ENCODE results near the gene RPL6. TPM values are rescaled to one million over a fixed set of nuclear protein-coding genes. Genes with fewer than 3 reads are reported as not detected.

RPL6 gene
- total RNA-seq, 2 experiments from 2014 or later = 911 to 941 TPM

GRCh38 chr12:112382866-112383265 is 26.5 kb downstream of the RPL6 start:
- Mint-ChIP-seq H3K4me1 (peaks cover 33% of the 10 kb centered on the region), H3K27ac (peak overlapping the region; percentile 70), H3K27me3 (no peaks in the 10 kb centered on the region), H3K36me3 (ENCODE audit: low read depth) (peaks cover 3% of the 10 kb centered on the region), H3K9me3 (no peaks in the 10 kb centered on the region), H3K4me3 (peak overlapping the region; percentile 85)
- ChIA-PET POLR2A (no interaction called here), CTCF (no interaction called here)
- DNase-seq = no peak

DNA sequence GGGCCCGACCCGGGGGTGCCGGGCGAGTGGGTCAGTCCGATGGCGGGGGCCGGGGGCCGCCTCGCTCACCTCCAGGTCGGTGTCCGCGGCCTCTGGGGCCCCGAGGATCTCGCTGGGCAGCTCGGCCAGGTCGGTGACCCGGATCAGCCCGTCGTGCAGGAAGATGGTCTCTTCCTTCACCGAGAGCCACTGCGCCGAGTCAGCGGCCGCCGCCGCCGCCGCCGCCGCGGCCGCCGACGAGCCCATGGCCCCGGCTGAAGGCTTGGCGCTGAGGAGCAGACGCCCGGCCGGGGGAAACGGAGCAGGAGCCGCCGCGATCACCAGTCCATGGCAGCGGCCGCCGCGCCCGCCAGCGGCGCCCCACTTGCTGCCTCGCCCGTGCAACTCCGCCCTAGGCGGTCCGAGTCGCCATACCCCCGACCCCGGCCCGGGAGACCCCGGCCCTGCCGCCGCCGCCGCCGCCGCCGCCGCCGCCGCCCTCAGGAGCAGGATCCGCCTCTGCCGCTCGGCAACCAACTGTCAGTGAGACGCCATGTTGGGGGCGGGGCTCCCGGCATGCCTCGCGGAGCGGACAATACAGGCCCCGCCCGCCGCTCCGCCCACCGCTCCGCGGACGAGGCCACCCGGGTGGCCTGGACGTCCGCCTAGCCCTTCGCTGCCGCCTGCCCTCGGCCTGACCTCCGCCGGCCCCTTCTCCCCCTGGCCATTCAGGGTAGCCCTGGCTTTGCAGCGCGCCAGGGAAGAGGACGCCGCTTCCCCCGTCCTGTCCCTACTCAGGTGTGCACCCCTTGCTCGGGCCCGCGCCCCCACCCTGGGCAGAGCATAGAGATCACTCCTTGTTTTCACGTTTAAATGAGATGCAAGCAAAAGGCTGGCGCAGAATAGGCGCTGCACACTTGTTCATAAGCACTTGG is 27.3 kb downstream of the RPL6 start, which contains the start of gene HECTD4:
TSS of gene HECTD4 (minus strand) at position 549 of the 914 bp plus-strand sequence. CDS start at position 246, 303 bp downstream.
- no peaks in the 10 kb centered on the region for H3K9me3 Mint-ChIP-seq
- POLR2A ChIA-PET = interaction anchor here (1.0 to 1.5 kb wide), 3 partner anchors 11 to 368 kb away, joined by 3 read pairs; no protein-coding TSS in a partner anchor
- H3K4me3 Mint-ChIP-seq = peak within 1 kb of the TSS; percentile 97
- H3K27me3 Mint-ChIP-seq = no peaks in the 10 kb centered on the region
- CTCF ChIA-PET = no interaction called here
- H3K36me3 Mint-ChIP-seq (ENCODE audit: low read depth) = peaks cover 3% of the 10 kb centered on the region
- peak; percentile 94 for DNase-seq
- H3K4me1 Mint-ChIP-seq = peaks cover 29% of the 10 kb centered on the region
- peak within 1 kb of the TSS; percentile 87 for H3K27ac Mint-ChIP-seq

GRCh38 chr12:112381406-112381882 is 28.0 kb downstream of the RPL6 start:
- ChIA-PET POLR2A (interaction anchor here (1.0 to 1.5 kb wide), 3 partner anchors 10 to 367 kb away, joined by 3 read pairs; no protein-coding TSS in a partner anchor), CTCF (no interaction called here)
- peak overlapping the region; percentile 87 for H3K27ac Mint-ChIP-seq
- H3K9me3 Mint-ChIP-seq = no peaks in the 10 kb centered on the region
- peaks cover 3% of the 10 kb centered on the region for H3K36me3 Mint-ChIP-seq (ENCODE audit: low read depth)
- H3K4me1 Mint-ChIP-seq = peaks cover 24% of the 10 kb centered on the region
- DNase-seq = peak; percentile 43
- no peaks in the 10 kb centered on the region for H3K27me3 Mint-ChIP-seq
- H3K4me3 Mint-ChIP-seq = peak overlapping the region; percentile 97

DNA sequence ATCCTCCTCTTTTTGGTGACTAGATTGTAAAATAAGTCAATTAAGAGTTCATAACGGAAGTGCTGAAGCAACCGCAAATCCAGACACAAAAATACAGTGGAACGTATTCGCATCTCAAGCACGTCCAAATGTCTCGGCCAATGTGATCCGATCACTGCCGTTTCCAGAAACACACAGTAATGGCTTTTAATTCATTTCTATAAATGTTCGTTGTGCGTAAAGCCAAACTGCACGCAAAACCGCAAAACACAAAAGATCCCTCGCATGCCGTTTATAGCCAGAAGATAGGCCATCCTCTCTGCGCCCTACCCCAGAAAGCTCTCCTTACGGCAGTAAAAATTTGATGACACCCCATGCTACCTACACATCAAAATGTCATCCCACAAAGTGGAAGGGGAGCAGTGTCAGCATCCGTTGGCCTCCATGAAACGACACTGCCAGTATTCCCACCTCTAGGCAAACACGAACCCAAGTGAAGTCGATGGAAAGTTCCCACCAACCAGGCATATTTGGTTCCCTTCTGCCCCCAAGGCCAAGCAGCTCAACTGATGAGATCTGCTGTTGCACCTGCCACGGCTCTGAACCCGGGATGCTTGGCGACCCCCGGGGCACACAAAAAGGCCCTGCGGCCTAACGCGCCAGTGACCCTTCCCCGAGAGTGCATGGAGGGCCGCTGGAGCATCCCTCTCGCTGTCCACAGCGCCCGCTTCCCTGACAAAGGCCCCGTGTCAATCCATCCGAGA is 28.6 kb downstream of the RPL6 start:
- Mint-ChIP-seq H3K4me3 (peak overlapping the region; percentile 97), H3K27ac (peak overlapping the region; percentile 87), H3K4me1 (peaks cover 21% of the 10 kb centered on the region), H3K9me3 (no peaks in the 10 kb centered on the region), H3K27me3 (no peaks in the 10 kb centered on the region), H3K36me3 (ENCODE audit: low read depth) (peaks cover 3% of the 10 kb centered on the region)
- POLR2A ChIA-PET = interaction anchor here (1.3 to 1.5 kb wide), 2 partner anchors 9 to 367 kb away, joined by 3 read pairs; no protein-coding TSS in a partner anchor
- no peak for DNase-seq
- CTCF ChIA-PET = no interaction called here

GRCh38 chr12:112375105-112375504 is 34.3 kb downstream of the RPL6 start:
- no peaks in the 10 kb centered on the region for H3K27me3 Mint-ChIP-seq
- H3K4me3 Mint-ChIP-seq = no peak overlapping the region
- DNase-seq = no peak
- CTCF ChIA-PET = interaction anchor here (1.5 kb wide), 1 partner anchor 177 kb away, joined by 4 read pairs; no protein-coding TSS in a partner anchor
- peaks cover 8% of the 10 kb centered on the region for H3K4me1 Mint-ChIP-seq
- POLR2A ChIA-PET = no interaction called here
- H3K9me3 Mint-ChIP-seq = no peaks in the 10 kb centered on the region
- peaks cover 3% of the 10 kb centered on the region for H3K36me3 Mint-ChIP-seq (ENCODE audit: low read depth)
- no peak overlapping the region for H3K27ac Mint-ChIP-seq

- ChIA-PET POLR2A (no interaction called here), CTCF (no interaction called here)
- Mint-ChIP-seq H3K27me3 (no peaks in the 10 kb centered on the region), H3K4me3 (no peak overlapping the region), H3K27ac (no peak overlapping the region), H3K4me1 (peaks cover 5% of the 10 kb centered on the region), H3K36me3 (ENCODE audit: low read depth) (peaks cover 3% of the 10 kb centered on the region), H3K9me3 (no peaks in the 10 kb centered on the region)
- no peak for DNase-seq
Observed at GRCh38 chr12:112374166-112374740, 35.2 kb downstream of the RPL6 start.

GRCh38 chr12:112370868-112371510 is 38.4 kb downstream of the RPL6 start:
- Mint-ChIP-seq H3K4me1 (peaks cover 5% of the 10 kb centered on the region), H3K27me3 (no peaks in the 10 kb centered on the region), H3K36me3 (ENCODE audit: low read depth) (peaks cover 3% of the 10 kb centered on the region), H3K9me3 (no peaks in the 10 kb centered on the region), H3K4me3 (no peak overlapping the region), H3K27ac (no peak overlapping the region)
- no peak for DNase-seq
- ChIA-PET CTCF (interaction anchor here (1.4 kb wide), 1 partner anchor 16 kb away, joined by 8 read pairs; no protein-coding TSS in a partner anchor), POLR2A (interaction anchor here (1.4 kb wide), 1 partner anchor 11 kb away, joined by 3 read pairs; no protein-coding TSS in a partner anchor)

- Mint-ChIP-seq H3K4me1 (peaks cover 5% of the 10 kb centered on the region), H3K36me3 (ENCODE audit: low read depth) (peaks cover 3% of the 10 kb centered on the region), H3K4me3 (no peak overlapping the region), H3K27ac (no peak overlapping the region), H3K27me3 (no peaks in the 10 kb centered on the region), H3K9me3 (no peaks in the 10 kb centered on the region)
- no peak for DNase-seq
- CTCF ChIA-PET = no interaction called here
- POLR2A ChIA-PET = no interaction called here
Observed at GRCh38 chr12:112370199-112370598, 39.2 kb downstream of the RPL6 start.

DNA sequence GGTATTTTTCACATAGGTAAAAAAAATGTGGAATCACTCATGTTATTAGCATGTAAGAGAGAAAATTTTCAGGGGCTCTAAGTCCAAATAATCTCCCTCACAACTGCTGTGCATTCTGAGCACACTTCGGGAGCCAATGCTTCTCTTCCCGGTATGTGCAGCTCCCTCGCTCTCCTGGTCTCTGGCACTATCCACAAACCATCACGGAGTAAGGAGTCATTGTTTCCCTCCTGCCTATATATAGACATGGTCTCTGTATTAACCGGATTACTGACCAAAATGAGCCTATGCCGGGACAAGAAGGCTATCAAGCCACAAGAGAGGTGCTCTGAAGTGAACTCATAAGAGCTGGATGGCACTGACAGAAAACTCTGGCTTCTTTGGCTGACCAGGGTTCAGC is 40.5 kb downstream of the RPL6 start:
- ChIA-PET CTCF (interaction anchor here (1.2 kb wide), 1 partner anchor 18 kb away, joined by 5 read pairs; no protein-coding TSS in a partner anchor), POLR2A (no interaction called here)
- Mint-ChIP-seq H3K9me3 (no peaks in the 10 kb centered on the region), H3K27me3 (no peaks in the 10 kb centered on the region), H3K27ac (no peak overlapping the region), H3K4me1 (peaks cover 5% of the 10 kb centered on the region), H3K36me3 (ENCODE audit: low read depth) (peaks cover 3% of the 10 kb centered on the region), H3K4me3 (no peak overlapping the region)
- DNase-seq = no peak

DNA sequence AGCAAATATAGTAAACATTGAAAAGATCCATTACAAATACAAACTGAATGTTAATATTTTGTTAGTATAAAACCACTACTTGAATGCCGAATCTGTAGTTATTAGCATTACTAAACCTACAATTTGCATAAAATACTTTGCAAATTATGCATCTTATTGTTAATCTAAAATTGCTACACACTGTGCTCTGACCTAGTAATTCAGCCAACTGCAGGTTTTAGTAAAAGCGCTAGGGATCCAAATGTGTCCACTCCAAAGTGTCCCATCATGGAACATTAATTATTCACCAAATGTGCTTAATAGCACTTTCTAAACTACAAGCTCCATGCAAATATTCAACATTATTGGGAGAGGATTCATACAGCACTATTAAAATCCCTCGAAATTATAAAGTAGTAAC is 41.4 kb downstream of the RPL6 start:
- Mint-ChIP-seq H3K4me1 (peaks cover 5% of the 10 kb centered on the region), H3K27me3 (no peaks in the 10 kb centered on the region), H3K27ac (no peak overlapping the region), H3K4me3 (no peak overlapping the region), H3K9me3 (no peaks in the 10 kb centered on the region), H3K36me3 (ENCODE audit: low read depth) (peaks cover 3% of the 10 kb centered on the region)
- no peak for DNase-seq
- ChIA-PET CTCF (no interaction called here), POLR2A (no interaction called here)

DNA sequence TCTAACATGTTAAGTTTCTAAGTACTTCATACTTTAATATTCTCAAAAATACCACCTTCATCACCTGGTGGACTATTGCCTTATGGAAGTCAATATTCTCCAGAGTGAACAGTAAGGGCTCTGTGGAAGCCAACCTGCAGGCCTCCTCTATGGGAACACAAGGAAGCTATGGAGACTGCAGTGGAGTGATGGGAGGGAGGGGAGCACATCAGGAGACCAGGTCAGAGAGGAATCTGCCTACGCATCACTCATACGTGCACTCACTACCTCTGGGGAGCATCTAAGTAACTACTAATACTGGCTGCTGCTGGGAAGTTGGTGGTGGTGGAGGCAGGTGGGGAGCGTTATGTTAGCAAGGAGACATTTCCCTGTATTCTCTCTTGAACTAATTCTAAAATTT is 47.1 kb downstream of the RPL6 start:
- ChIA-PET POLR2A (no interaction called here), CTCF (no interaction called here)
- no peaks in the 10 kb centered on the region for H3K9me3 Mint-ChIP-seq
- no peaks in the 10 kb centered on the region for H3K27me3 Mint-ChIP-seq
- H3K4me1 Mint-ChIP-seq = no peaks in the 10 kb centered on the region
- no peak for DNase-seq
- no peak overlapping the region for H3K27ac Mint-ChIP-seq
- H3K36me3 Mint-ChIP-seq (ENCODE audit: low read depth) = no peaks in the 10 kb centered on the region
- no peak overlapping the region for H3K4me3 Mint-ChIP-seq

GRCh38 chr12:112361271-112361670 is 48.1 kb downstream of the RPL6 start:
- Mint-ChIP-seq H3K4me1 (no peaks in the 10 kb centered on the region), H3K36me3 (ENCODE audit: low read depth) (no peaks in the 10 kb centered on the region), H3K9me3 (no peaks in the 10 kb centered on the region), H3K4me3 (no peak overlapping the region), H3K27ac (no peak overlapping the region), H3K27me3 (no peaks in the 10 kb centered on the region)
- DNase-seq = no peak
- CTCF ChIA-PET = no interaction called here
- POLR2A ChIA-PET = no interaction called here

All from activated CD4-positive, alpha-beta memory T cell treated with anti-CD3 and anti-CD28 coated beads, Interleukin-2, amount 10 ng/mL, durations not matched to agents 7 days and 5 days (primary cell).